OCI-LY1 (cell line): ENCODE results near the gene OXT.

Source experiments
- EZH2 ChIP-seq: fragments of 200-600 bp; sonication (generic), shearing (Covaris generic); IDR thresholded peaks from 2 replicates; pipeline ENCODE4 v1.8.0; 2017; ENCODE audit warnings: borderline replicate concordance, mixed run types, mild to moderate bottlenecking, antibody characterized with exemption, low read length, moderate library complexity, mixed read lengths
- TF ChIP-seq, protein P1 (sequence below): fragments of 200-600 bp; sonication (generic), shearing (Covaris generic); IDR thresholded peaks from 2 replicates; pipeline ENCODE4 v1.5.1; 2017; ENCODE audit warnings: mild to moderate bottlenecking, antibody characterized with exemption, low read length, moderate library complexity, mixed read lengths

DNA sequence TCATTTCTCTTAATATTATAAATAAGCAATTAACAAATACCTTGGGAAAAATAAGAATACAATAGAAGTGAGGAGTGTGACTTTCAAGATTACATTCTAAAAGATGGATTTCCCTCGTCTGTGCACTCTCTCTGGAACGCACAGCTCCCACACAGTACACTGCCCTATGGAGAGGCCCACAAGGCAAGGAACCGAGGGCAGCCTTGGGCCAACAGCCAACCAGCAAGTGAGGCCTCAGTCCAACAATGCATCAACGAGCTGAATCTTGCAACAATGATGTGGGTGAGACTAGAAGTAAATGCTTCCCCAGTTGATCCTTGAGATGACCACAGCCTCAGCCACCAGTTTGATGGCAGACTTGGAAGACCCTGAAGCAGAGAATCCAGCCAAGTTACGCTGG, 47.6 kb downstream of the OXT start:
- TF ChIP-seq, protein P1, sequence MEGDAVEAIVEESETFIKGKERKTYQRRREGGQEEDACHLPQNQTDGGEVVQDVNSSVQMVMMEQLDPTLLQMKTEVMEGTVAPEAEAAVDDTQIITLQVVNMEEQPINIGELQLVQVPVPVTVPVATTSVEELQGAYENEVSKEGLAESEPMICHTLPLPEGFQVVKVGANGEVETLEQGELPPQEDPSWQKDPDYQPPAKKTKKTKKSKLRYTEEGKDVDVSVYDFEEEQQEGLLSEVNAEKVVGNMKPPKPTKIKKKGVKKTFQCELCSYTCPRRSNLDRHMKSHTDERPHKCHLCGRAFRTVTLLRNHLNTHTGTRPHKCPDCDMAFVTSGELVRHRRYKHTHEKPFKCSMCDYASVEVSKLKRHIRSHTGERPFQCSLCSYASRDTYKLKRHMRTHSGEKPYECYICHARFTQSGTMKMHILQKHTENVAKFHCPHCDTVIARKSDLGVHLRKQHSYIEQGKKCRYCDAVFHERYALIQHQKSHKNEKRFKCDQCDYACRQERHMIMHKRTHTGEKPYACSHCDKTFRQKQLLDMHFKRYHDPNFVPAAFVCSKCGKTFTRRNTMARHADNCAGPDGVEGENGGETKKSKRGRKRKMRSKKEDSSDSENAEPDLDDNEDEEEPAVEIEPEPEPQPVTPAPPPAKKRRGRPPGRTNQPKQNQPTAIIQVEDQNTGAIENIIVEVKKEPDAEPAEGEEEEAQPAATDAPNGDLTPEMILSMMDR: no peak
- TF ChIP-seq EZH2: no peak
